HG03025 (cell line): ENCODE measurements around the gene SLC49A3.
"Not testable (repeated sequence)": the region's sequence is repeated elsewhere in the genome, so short reads cannot be mapped to it uniquely, and the experiment has no call there.

Experiments
- ATAC-seq: cut with Tn5 transposase; IDR thresholded peaks from one replicate; pipeline ENCODE4 v1.9.1; 2021; ENCODE audit warnings: mild to moderate bottlenecking, moderate library complexity; ENCODE audit not compliant: unreplicated experiment, low FRiP score

SLC49A3 gene

GRCh38 chr4:722851-723360 is 34.0 kb upstream of the SLC49A3 start:
- no peak for ATAC-seq

DNA sequence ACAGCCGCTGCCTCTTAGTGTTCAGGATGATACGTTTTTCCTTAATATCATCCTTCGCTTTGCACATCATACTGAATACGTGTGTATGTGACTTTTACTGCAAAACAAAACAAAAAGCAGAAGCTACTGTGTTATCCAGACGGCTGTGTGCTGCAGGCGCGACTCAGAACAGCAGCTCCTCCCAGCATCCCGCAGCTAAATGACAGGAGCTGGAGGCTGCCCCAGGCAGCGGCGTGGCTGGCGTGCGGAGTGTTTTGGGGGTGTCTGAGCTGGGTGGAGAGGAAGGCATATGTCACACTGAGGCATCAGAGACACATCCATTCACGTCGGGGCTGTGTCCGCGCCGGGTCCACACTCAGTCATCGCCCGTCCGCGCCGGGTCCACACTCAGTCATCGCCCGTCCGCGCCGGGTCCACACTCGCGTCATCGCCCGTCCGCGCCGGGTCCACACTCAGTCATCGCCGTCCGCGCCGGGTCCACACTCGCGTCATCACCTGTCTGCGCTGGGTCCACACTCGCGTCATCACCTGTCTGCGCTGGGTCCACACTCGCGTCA is 33.3 kb upstream of the SLC49A3 start:
- no peak for ATAC-seq

GRCh38 chr4:721261-722168 is 32.6 kb upstream of the SLC49A3 start:
- no peak for ATAC-seq

- ATAC-seq = no peak
Observed at GRCh38 chr4:720111-720860, 31.3 kb upstream of the SLC49A3 start.

- no peak for ATAC-seq
Observed at GRCh38 chr4:718460-718859, 29.5 kb upstream of the SLC49A3 start.

DNA sequence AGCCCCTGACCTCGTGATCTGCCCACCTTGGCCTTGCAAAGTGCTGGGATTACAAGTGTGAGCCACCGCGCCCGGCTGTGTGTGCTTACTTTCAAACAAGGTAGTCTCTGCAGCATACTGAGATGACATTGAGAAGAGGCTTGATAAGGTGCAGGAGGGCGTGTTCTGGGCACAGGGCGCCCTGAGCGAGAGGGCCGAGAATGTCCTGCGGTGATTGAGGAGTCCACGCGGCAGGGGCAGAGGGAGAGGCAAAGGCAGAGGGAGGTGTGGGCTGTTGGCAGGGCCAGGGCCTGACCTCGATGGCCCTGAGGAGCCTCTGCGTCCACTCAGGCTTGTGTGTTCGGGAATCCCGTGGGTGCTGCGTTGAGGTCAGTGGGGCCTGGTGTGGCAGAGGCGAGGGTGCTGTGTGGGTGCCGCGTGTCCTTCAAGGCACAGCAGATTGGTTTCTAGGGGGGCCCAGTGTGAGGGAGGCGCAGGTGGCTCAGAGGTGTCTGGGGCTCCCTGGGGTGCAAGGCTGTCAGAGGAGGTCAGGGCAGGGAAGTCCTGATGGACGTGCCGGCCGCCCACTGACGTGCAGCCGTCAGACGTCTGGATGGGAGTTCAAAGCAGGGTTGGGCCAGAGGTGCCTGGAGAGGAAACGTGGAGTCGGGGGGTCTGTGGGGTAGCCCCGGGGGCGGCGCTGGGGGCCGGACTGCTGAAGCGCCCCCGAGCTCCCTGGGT is 28.8 kb upstream of the SLC49A3 start:
- no peak for ATAC-seq

DNA sequence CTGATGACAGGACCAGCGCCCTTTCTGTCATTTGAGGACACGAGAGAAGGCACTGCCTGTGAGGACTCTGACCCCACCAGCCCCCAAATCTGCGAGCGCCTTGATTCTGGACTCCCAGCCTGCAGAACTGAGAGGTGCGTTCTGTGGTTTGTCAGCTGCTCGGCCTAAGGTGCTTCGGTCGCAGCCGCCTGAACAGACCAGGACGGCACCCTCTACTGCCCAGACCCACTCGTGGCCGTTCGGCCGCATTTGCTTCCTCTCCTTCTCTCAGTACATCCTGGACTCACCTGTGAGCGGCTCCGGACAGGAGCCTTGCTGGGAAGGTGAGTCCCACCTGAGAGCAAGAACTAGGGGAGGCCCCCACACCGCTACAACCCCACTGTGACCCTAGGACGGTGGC is 25.1 kb upstream of the SLC49A3 start:
- ATAC-seq = no peak

- no peak for ATAC-seq
Observed at GRCh38 chr4:712916-713632, 24.1 kb upstream of the SLC49A3 start.

GRCh38 chr4:712093-712492 is 23.1 kb upstream of the SLC49A3 start:
- no peak for ATAC-seq

DNA sequence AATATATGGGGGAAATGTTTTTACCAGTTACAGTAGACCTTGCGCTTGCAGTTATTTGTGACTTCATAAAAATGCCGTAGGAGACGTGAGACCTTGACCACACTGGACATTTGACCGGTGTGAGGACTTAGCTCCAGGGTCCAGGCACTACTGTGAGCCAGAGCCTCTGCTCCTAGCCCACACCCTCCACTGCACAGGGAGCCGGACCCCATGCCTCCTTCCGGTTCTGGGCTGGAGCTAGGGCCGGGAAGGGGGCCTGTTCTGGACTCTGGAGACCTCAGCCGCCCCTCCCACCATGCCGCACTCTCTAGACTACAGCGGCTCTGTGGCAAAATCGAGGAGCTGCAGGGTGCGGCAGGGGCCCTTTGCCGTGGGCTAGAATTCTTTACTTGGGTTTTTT is 22.0 kb upstream of the SLC49A3 start:
- no peak for ATAC-seq

DNA sequence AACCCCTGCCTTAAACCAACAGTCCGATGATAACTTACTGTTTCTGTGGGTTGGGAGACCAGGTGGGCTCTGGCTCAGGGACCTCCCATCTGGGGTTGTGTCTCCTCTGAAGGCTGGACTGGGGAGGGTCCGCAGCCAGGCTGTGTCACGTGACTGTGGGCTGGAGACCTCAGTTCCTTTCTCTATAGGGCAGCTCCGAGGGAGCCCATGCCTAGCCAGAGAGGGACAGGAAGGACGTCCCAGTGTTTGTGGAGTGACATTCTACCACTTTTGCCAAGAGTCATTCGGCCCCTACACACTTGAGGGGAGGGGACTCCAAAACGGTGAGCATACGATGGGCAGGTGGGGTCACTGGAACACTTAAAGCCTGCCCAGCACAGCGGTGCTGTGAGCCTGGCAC is 21.2 kb upstream of the SLC49A3 start:
- ATAC-seq = no peak

GRCh38 chr4:709348-709747 is 20.4 kb upstream of the SLC49A3 start:
- no peak for ATAC-seq

GRCh38 chr4:708631-708933 is 19.6 kb upstream of the SLC49A3 start:
- ATAC-seq = no peak

GRCh38 chr4:707929-708630 is 19.1 kb upstream of the SLC49A3 start:
- ATAC-seq = no peak

GRCh38 chr4:706834-707598 is 18.1 kb upstream of the SLC49A3 start:
- no peak for ATAC-seq

DNA sequence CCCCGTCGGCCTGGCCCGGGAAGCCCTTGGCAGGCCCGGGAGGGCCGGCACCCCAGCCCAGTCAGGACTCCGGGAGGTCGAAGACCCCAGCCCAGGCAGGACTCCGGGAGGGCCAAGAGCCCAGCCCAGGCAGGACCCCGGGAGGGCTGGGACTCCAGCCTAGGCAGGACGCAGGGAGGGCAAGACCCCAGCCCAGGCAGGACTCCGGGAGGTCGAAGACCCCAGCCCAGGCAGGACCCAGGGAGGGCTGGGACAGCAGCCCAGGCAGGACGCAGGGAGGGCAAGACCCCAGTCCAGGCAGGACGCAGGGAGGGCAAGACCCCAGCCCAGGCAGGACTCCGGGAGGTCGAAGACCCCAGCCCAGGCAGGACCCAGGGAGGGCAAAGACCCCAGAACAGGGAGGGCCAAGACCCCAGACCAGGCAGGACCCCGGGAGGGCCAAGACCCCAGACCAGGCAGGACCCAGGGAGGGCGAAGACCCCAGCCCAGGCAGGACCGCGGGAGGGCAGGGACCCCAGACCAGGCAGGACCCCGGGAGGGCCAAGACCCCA is 17.2 kb upstream of the SLC49A3 start:
- not testable (repeated sequence) for ATAC-seq

GRCh38 chr4:705278-706082 is 16.5 kb upstream of the SLC49A3 start, which contains the start of gene PCGF3:
TSS of gene PCGF3 (plus strand) at chr4:705832. CDS start at chr4:733681, 27,849 bp downstream.
- ATAC-seq = peak; percentile 88

- no peak for ATAC-seq
Observed at GRCh38 chr4:704971-705277, 16.0 kb upstream of the SLC49A3 start.
